Endothelial cell of umbilical vein (primary cell): ENCODE measurements around the gene CCSER1. TPM values are rescaled to one million over a fixed set of nuclear protein-coding genes. Genes with fewer than 3 reads are reported as not detected.
"Not testable (repeated sequence)": the region's sequence is repeated elsewhere in the genome, so short reads cannot be mapped to it uniquely, and the experiment has no call there.

Experiments used
- BruUV-seq: library from RNA; stranded (reverse); fragments of 400-500 nt; replicated peaks from 2 replicates; lab custom pipeline; 2021; lab: Mats Ljungman, UMichigan
- CTCF ChIA-PET: fragments of 300-600, 350-600 bp; sonication (Branson Sonifier 250); formaldehyde crosslinking; loops from one replicate; lab custom pipeline; 2021; ENCODE audit warnings: antibody characterized with exemption, inconsistent platforms; lab: Charles Lee
- POLR2A ChIA-PET: fragments of 300-600, 350-600 bp; sonication (Branson Sonifier 250); formaldehyde crosslinking; loops from one replicate; lab custom pipeline; 2021; ENCODE audit warnings: antibody characterized with exemption, inconsistent platforms; lab: Charles Lee
- DNase-seq: peaks from one replicate; pipeline ENCODE4 v3.0.0-alpha.2; 2011; ENCODE audit warnings: low read depth, low spot score
- FAIRE-seq: peaks from 2 replicates; lab custom pipeline; 2011; peaks lifted over from hg19 to GRCh38; lab: Jason Lieb, UNC
- H2AFZ ChIP-seq: 2 replicates; pipeline ENCODE4 v1.6.0; 2012; ENCODE audit warnings: low read depth, low read length, control low read depth, inconsistent platforms
- H3K27ac ChIP-seq: 2 replicates; pipeline ENCODE4 v1.5.1; 2011; ENCODE audit warnings: low read depth, mild to moderate bottlenecking, control low read depth, low read length, moderate library complexity; ENCODE audit not compliant: insufficient read depth
- H3K27me3 ChIP-seq, 2 experiments: 2 replicates each; pipeline versions ENCODE4 v1.6.0 to v1.6.1; 2011; ENCODE audit warnings: low read length in 2 of 2, mixed read lengths in 1 of 2; ENCODE audit not compliant: control insufficient read depth in 2 of 2, insufficient read depth in 2 of 2
- H3K36me3 ChIP-seq, 2 experiments: 2 replicates in 1 of 2; 3 replicates in 1 of 2; pipeline ENCODE4 v1.5.1; 2011; ENCODE audit warnings: low read length in 2 of 2, mild to moderate bottlenecking in 1 of 2, moderate library complexity in 1 of 2; ENCODE audit not compliant: control insufficient read depth in 2 of 2, insufficient read depth in 2 of 2; ENCODE audit errors: extremely low read depth in 1 of 2
- H3K4me1 ChIP-seq: 3 replicates; pipeline ENCODE4 v1.5.1; 2011; ENCODE audit warnings: mild to moderate bottlenecking, low read length; ENCODE audit not compliant: control insufficient read depth, insufficient read depth; ENCODE audit errors: extremely low read depth
- H3K4me2 ChIP-seq: 2 replicates; pipeline ENCODE4 v1.6.1; 2011; ENCODE audit warnings: low read length, control low read depth, mixed read lengths; ENCODE audit not compliant: insufficient read depth
- H3K4me3 ChIP-seq, 3 experiments: fragments of 200-600 bp in 1 of 3; sonication (generic), shearing (Covaris generic) in 1 of 3; replicated peaks in 1 of 3; 2 replicates each; pipeline ENCODE4 v1.5.1; 2011 to 2016; ENCODE audit warnings: control low read depth in 3 of 3, low read length in 3 of 3, mild to moderate bottlenecking in 2 of 3, inconsistent platforms in 1 of 3, low read depth in 1 of 3, moderate library complexity in 1 of 3; ENCODE audit not compliant: insufficient read depth in 1 of 3
- H3K79me2 ChIP-seq: 2 replicates; pipeline ENCODE4 v1.6.0; 2012; ENCODE audit warnings: low read length, inconsistent platforms; ENCODE audit not compliant: control insufficient read depth, insufficient read depth
- H3K9ac ChIP-seq: replicated peaks from 2 replicates; pipeline ENCODE3; 2011; ENCODE audit warnings: low read length, control low read depth; ENCODE audit not compliant: insufficient read depth; ENCODE audit errors: extremely low read depth
- H3K9me1 ChIP-seq: replicated peaks from 3 replicates; pipeline ENCODE4 v1.6.0; 2011; ENCODE audit warnings: mild to moderate bottlenecking, low read length; ENCODE audit not compliant: control insufficient read depth, insufficient read depth; ENCODE audit errors: extremely low read depth
- H3K9me3 ChIP-seq: replicated peaks from 2 replicates; pipeline ENCODE4 v1.5.1; 2012; ENCODE audit warnings: low read length, inconsistent platforms; ENCODE audit not compliant: control insufficient read depth, insufficient read depth
- H4K20me1 ChIP-seq: replicated peaks from 2 replicates; pipeline ENCODE3; 2011; ENCODE audit warnings: mild to moderate bottlenecking, low read length; ENCODE audit not compliant: control insufficient read depth, insufficient read depth; ENCODE audit errors: extremely low read depth
- EZH2 ChIP-seq: IDR thresholded peaks from 2 replicates; pipeline ENCODE4 v1.6.1; 2012; ENCODE audit warnings: borderline replicate concordance, low read depth, mild to moderate bottlenecking, moderate library complexity, low read length, inconsistent platforms; ENCODE audit not compliant: severe bottlenecking
- FOS ChIP-seq: IDR thresholded peaks from 2 replicates; pipeline ENCODE4 v1.6.1; 2011; ENCODE audit warnings: mild to moderate bottlenecking, low read length, moderate library complexity, borderline replicate concordance; ENCODE audit not compliant: insufficient read depth
- GATA2 ChIP-seq: IDR thresholded peaks from 2 replicates; pipeline ENCODE4 v1.7.0; 2011; ENCODE audit warnings: low read depth, mild to moderate bottlenecking, moderate library complexity, mixed read lengths, low read length; ENCODE audit not compliant: insufficient read length, insufficient read depth
- JUN ChIP-seq: IDR thresholded peaks from 2 replicates; pipeline ENCODE4 v1.6.1; 2011; ENCODE audit warnings: borderline replicate concordance, low read depth; ENCODE audit not compliant: insufficient read length, insufficient read depth
- MAX ChIP-seq: IDR thresholded peaks from 2 replicates; pipeline ENCODE4 v1.6.1; 2011; ENCODE audit not compliant: insufficient read depth, insufficient read length
- MYC ChIP-seq: IDR thresholded peaks from one replicate; pipeline ENCODE4 v1.6.1; 2011; ENCODE audit warnings: mild to moderate bottlenecking, low read depth, low read length
- POLR2A ChIP-seq: IDR thresholded peaks from 2 replicates; pipeline ENCODE4 v1.6.1; 2012; ENCODE audit warnings: low read depth, mild to moderate bottlenecking, control low read depth, low read length
- POLR2AphosphoS5 ChIP-seq: IDR thresholded peaks from 2 replicates; pipeline ENCODE4 v1.6.1; 2012; ENCODE audit warnings: low read depth, mild to moderate bottlenecking, control low read depth, low read length, moderate library complexity; ENCODE audit not compliant: insufficient read depth
- dilution Hi-C: fragments of 300-500 bp; cut with MboI; formaldehyde crosslinking; loops from one replicate; pipeline ENCODE4 v1.15.0; 2019; ENCODE audit warnings: low sequenced_read_pairs; ENCODE audit not compliant: extremely low pct_ligation_motif_present
- intact Hi-C: fragments of 100-400 bp; cut with micrococcal nuclease; formaldehyde crosslinking; loops from one replicate; pipeline ENCODE4 v1.10.0; 2022
- polyA plus RNA-seq, 4 experiments: library from polyadenylated mRNA; depleted of rRNA in 3 of 4; stranded (reverse) in 3 of 4; unstranded in 1 of 4; fragments of >200 nt; gene quantifications; 2 replicates each; pipeline versions ENCODE4 v1.2.1 to v1.2.3, GENCODE V29; 2011 to 2012; ENCODE audit warnings: missing spikeins in 1 of 4
- total RNA-seq: library from RNA; stranded (reverse); gene quantifications from 2 replicates; pipeline ENCODE4 v1.2.3, GENCODE V29; 2021
- TF ChIP-seq, protein P1 (sequence below), 2 donors: IDR thresholded peaks; 1 replicate in 1 of 2; 2 replicates in 1 of 2; pipeline ENCODE4 v1.5.1; 2011; ENCODE audit warnings: low read length in 2 of 2, mild to moderate bottlenecking in 2 of 2, moderate library complexity in 2 of 2, control low read depth in 1 of 2, inconsistent platforms in 1 of 2, low read depth in 1 of 2; ENCODE audit not compliant: insufficient read depth in 1 of 2; ENCODE audit errors: extremely low read depth in 1 of 2

Gene CCSER1
- total and polyA plus RNA-seq, 2 donors (not counting 3 experiments of a cell fraction or from before 2014, with no cell fraction given): 0.11 to 1.8 TPM

DNA sequence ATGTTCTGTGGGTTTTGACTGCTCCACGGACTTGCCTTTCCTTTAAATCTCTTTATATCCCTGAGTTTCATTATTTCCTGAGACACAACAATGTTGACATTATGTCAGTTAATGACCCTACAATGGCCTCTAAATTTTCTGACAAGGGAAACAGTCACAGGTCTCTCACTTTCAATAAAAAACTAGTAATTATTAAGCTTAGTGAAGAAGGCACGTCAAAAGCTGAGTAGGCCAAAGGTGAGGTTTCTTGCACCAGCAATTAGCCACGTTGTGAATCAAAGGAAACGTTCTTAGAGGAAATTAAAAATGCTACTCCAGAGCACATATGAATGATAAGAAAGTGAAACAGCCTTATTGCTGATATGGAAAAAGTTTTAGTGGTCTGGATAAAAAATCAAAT lies 1246.4 kb downstream of the CCSER1 start:
- Histone ChIP-seq H3K79me2 (no peaks in the 10 kb centered on the region), H3K27me3 (no peaks in the 10 kb centered on the region), H3K4me2 (no peak overlapping the region), H3K36me3 (no peaks in the 10 kb centered on the region), H3K9me3 (no peaks in the 10 kb centered on the region), H3K4me3 (no peak overlapping the region), H2AFZ (no peak overlapping the region), H3K9ac (no peak overlapping the region), H4K20me1 (no peaks in the 10 kb centered on the region), H3K27ac (no peak overlapping the region), H3K9me1 (no peaks in the 10 kb centered on the region), H3K4me1 (no peaks in the 10 kb centered on the region)
- POLR2A ChIA-PET: no interaction called here
- intact Hi-C loops (no loop called here), dilution Hi-C loops (no loop called here)
- CTCF ChIA-PET: no interaction called here
- TF ChIP-seq, protein P1, sequence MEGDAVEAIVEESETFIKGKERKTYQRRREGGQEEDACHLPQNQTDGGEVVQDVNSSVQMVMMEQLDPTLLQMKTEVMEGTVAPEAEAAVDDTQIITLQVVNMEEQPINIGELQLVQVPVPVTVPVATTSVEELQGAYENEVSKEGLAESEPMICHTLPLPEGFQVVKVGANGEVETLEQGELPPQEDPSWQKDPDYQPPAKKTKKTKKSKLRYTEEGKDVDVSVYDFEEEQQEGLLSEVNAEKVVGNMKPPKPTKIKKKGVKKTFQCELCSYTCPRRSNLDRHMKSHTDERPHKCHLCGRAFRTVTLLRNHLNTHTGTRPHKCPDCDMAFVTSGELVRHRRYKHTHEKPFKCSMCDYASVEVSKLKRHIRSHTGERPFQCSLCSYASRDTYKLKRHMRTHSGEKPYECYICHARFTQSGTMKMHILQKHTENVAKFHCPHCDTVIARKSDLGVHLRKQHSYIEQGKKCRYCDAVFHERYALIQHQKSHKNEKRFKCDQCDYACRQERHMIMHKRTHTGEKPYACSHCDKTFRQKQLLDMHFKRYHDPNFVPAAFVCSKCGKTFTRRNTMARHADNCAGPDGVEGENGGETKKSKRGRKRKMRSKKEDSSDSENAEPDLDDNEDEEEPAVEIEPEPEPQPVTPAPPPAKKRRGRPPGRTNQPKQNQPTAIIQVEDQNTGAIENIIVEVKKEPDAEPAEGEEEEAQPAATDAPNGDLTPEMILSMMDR (IDR thresholded peaks at IDR 0.05; ENCODE audit: extremely low read depth in 1 of 2, insufficient read depth in 1 of 2, low read depth in 1 of 2, low read length in 2 of 2): no peak
- TF ChIP-seq MAX (no peak), JUN (no peak), FOS (no peak), POLR2AphosphoS5 (no peak), EZH2 (no peak), GATA2 (no peak), MYC (no peak), POLR2A (no peak)
- no TSS peak for BruUV-seq
- no peak for DNase-seq
- FAIRE-seq: no peak

DNA sequence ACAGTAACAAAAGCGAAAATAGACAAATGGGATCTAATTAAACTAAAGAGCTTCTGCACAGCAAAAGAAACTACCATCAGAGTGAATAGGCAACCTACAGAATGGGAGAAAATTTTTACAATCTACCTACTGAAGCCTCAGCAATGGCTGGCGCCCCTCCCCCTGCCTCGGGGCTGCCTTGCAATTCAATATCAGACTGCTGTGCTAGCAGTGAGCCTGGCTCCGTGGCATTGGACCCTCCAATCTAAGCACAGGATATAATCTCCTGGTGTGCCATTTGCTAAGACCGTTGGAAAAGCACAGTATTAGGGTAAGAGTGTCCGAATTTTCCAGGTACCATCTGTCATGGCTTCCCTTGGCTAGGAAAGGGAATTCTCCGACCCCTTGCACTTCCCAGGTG lies 1278.2 kb downstream of the CCSER1 start:
- H3K27me3 ChIP-seq, H3K9me3 ChIP-seq, dilution Hi-C loops, intact Hi-C loops, H3K4me3 ChIP-seq, DNase-seq, H4K20me1 ChIP-seq, H3K79me2 ChIP-seq, BruUV-seq, H3K9ac ChIP-seq, H3K9me1 ChIP-seq, CTCF ChIA-PET, H3K4me1 ChIP-seq, H3K36me3 ChIP-seq, H3K27ac ChIP-seq, FAIRE-seq, H2AFZ ChIP-seq, H3K4me2 ChIP-seq, POLR2A ChIA-PET: not testable (repeated sequence)
